H1 (cell line): ENCODE data around the gene NXPH3. TPM values are rescaled to one million over a fixed set of nuclear protein-coding genes. Genes with fewer than 3 reads are reported as not detected.

Experiments used
- JUN ChIP-seq: IDR thresholded peaks from 2 replicates; pipeline ENCODE4 v1.6.1; 2011; ENCODE audit warnings: low read depth, mild to moderate bottlenecking, improper control_type of control experiment, low read length
- RBBP5 ChIP-seq: IDR thresholded peaks from 2 replicates; pipeline ENCODE4 v1.7.1; 2012; ENCODE audit warnings: low read depth, mild to moderate bottlenecking, inconsistent platforms, low read length, moderate library complexity, borderline replicate concordance
- polyA plus RNA-seq, 7 experiments: library from polyadenylated mRNA; depleted of rRNA in 3 of 7; stranded (reverse) in 5 of 7; unstranded in 2 of 7; fragments of >200 nt in 5 of 7; fragments of 200-250 nt in 2 of 7; gene quantifications; 1 replicate in 5 of 7; 2 replicates in 1 of 7; 4 replicates in 1 of 7; pipeline versions ENCODE4 v1.2.1 to v1.2.3, GENCODE V29; 2011 to 2013; ENCODE audit warnings: missing spikeins in 2 of 7, mixed read lengths in 2 of 7
- total RNA-seq: library from RNA; stranded (reverse); fragmentation: NEBNext Ultra II Directional; extraction: Animal tissue kit (Norgen Biotek cat#: 25700); gene quantifications from 2 replicates; pipeline ENCODE4 v1.2.1, GENCODE V29; 2021

Gene NXPH3
- total and polyA plus RNA-seq, 2 of the 8 experiments (the other 6 are each of a cell fraction or from before 2014, with no cell fraction given) = 2.5 to 3.7 TPM

- no peak for TF ChIP-seq RBBP5
- no peak for TF ChIP-seq JUN
Measured at GRCh38 chr17:49588312-49588711, 12.6 kb downstream of the NXPH3 start (continued).
